Stimulated activated CD4-positive, alpha-beta T cell treated with anti-CD3 and anti-CD28 coated beads, Interleukin-1b, Interleukin-23, amount 100 ng/mL, for 24 hours (primary cell): ENCODE measurements around the gene SLC24A5.

Source experiments
- DNase-seq, 4 experiments: peaks; one replicate each; pipeline ENCODE4 v3.0.0-alpha.2; 2020; ENCODE audit warnings: low read depth in 4 of 4, low spot score in 1 of 4

Gene SLC24A5

DNA sequence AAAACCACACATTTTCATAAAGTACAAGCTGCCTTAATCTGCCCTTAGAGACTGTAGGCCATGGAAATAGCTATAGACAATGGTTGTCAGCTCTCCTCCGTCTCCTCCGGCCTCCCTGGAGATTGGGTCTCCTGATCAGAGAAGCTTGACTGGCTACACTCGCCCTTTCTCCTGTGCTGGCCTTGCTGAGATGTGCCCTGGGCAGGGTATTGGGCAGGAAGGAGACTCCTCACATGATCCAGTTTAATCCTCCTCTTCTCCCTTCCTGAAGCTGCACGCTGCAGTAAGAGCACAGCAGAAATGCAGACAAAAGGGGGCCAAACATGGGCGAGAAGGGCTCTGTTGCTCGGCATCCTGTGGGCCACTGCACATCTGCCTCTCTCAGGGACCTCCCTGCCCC lies at the start of gene SLC24A5:
Gene SLC24A5 (plus strand): TSS at position 246 of the 400 bp plus-strand sequence. CDS start 55 bp downstream, at position 301.
- no peak for DNase-seq

DNA sequence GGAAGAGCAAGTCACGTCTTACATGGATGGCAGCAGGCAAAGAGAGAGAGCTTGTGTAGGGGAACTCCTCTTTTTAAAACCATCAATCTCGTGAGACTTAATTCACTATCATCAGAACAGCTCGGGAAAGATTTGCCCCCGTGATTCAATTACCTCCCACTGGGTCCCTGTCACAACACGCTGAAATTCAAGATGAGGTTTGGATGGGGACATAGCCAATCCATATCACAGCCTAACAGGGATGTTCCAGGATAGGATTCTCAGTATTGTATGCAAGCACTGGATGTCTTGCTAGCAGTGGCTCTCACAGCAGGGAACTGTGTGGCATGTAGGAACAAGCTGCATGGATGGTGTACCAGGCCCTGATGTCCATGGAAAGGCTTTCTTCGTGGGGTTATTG lies 47.8 kb upstream of the SLC24A5 start:
- no peak for DNase-seq

DNA sequence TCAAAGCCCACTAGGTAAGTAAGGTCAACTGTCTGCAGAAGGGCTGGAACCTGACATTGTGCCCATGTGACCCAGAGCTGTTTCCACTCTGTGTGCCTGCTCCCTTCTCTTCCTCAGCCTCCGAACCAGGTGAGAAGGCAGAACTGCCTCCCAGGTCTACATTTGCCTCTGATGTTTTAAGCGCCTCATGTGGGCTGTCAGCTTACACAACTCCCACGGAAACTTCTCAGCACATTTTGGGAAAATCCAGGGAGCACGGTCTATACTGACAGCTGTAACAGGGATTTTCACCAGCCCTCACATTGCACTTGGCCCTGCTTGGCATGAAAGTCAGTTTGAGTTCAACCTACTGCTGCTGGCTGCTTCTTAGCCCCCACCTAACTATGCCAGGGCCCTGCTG lies 46.9 kb upstream of the SLC24A5 start:
- DNase-seq = no peak

DNA sequence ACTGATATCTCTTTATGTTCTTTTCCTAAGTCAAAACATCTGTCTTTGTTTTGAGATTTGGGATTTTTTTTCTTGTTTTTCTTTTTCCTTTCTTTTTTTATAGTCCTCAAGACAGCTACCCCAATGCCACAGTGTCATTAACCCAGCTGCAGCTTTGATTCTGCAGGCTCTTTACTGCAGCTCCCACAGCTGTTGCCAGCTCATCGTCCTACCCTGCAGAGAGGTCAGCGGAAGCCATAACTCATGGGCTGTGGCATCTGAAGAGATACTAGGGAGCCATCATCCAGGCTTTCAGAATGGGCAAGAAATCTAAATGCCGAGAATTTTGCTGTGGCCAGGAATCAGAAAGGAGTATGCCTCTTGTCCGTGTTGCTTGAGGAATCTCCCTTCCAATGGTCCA lies 44.3 kb upstream of the SLC24A5 start:
- DNase-seq = no peak

DNA sequence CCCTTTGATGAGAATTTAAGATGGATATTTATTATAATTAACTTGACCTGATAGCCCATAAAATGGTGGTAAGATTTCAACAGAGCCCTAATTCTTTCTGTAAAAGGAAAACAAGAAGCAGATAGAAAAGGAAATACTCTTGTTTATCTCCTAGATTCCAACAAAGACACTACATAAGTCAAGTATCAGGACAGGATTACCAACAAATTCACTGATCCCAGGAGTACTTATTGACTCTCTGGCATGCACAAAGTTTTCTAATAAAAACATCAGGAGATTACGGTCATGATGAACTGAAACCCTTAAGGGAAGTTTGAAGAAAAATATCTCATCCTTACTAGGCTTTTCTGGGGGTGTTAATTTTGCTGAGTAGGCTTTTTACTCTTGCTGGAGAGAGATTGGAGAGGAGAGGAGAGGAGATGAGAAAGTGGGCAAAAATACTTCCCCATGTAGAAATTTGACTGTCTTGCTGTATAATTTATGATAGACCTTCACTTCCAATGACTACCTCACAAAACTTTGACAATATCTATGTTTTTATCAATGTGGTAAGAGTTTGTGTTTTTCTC lies 43.1 kb upstream of the SLC24A5 start:
- DNase-seq = no peak

DNA sequence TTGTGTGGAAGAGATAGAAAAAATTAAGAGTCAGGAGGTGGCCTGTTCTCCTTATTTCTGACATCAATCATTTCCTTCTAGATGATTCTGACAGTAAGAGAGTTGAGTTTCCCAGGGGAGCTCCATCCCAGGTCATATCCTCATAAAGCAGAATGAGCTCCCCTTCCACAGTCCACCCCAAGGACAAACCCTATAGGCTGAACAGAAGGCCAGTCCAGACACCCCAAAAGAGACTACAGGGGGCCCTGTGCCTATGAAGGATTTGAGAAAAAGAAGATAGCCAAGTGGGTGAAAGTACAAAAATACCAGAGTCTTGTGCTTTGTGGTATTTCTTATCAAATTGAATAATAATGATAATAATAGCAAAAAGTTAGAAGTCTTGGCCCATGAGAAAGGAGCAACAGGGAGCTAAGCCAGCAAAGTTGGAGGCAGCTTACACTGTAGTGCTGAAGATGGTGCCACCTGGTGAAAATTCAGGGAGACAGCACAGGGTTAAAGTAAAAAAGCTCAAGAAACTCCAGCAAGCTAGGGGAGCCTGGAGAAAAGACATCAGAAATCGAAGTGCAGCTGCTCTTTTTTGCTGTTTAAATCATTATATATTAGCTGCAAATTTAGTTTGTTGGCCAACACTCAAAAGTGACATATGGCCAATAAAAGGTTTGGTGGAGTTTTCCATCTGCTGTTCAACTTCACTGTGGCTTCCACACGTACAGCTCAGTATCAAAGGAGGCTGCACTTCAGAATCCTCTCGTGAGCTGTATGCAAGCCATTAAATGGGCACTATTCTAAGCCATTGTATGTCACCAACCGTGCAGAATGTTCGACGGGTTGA lies 35.8 kb upstream of the SLC24A5 start:
- no peak for DNase-seq

DNA sequence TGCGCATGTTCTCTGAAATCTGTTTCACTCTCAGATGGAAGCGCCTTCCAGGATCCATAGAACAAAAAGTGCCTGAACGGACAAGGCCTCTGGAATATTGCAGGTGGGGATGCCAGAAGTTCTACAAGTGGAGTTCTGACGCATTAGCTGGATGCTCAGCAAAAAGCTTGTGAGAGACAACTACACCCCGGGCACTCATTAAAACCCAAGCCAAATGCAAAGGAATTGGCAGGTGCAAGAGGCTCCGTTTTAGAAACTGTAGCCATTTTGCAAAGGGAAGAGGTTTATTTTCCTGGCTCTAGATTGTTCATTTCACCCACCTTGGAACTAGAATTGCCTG lies 35.2 kb upstream of the SLC24A5 start:
- DNase-seq = no peak

DNA sequence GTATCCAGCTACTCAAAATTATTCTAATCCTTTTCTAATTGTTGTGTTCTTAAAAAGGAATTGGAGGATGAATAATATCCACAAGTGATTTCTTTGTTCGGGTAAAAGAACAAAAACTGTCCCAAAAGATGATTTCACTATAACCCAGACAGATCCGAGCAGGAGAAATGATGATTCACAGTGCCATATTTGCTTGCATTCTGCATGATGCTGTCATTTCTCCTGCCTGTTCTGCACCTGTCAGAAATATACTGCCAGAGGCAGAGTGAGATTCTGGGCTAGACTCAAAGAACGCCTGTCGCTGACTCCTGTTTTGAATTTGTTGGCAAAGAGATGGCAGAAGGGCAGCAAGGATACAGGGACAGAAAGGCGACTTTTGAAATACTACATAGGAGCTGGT lies 34.7 kb upstream of the SLC24A5 start:
- no peak for DNase-seq

DNA sequence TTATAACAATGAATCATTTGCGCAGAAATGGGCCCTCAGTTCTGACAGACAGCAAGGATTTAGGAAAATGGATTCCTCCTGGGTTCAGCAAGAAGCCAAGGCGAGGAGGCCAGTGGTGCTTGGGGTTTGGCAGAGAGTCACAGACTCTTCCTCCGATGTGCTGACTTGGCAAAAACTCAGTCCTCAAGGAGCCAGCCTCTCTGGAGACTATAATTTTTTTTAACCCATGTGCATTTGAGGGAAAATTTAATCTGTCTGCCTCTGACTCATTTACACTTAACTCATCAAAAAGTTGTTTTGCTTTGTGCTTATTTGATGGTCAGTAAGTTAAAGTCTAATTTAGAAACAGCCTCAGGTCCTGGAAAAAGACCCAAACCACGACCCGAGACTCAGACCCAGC lies 34.2 kb upstream of the SLC24A5 start:
- no peak for DNase-seq

DNA sequence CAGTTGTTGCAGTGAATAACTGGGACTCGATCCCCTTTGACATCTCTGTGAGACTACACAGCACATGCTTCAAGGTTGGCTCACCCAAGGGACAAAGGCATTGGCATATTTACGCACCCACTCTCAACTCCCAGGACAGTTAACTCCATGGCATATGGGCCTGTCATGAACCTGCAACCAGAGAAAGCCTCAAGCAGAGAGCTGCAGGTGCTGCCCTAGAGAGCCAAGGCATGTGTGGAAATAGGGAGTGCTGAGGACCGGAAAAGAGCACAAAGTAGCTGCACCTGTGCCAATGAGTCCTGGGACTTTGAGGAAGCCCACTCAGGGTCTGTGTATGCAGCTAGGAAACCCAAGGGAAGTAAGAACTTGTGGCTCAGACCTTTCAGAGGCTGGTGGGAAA lies 32.9 kb upstream of the SLC24A5 start:
- no peak for DNase-seq

DNA sequence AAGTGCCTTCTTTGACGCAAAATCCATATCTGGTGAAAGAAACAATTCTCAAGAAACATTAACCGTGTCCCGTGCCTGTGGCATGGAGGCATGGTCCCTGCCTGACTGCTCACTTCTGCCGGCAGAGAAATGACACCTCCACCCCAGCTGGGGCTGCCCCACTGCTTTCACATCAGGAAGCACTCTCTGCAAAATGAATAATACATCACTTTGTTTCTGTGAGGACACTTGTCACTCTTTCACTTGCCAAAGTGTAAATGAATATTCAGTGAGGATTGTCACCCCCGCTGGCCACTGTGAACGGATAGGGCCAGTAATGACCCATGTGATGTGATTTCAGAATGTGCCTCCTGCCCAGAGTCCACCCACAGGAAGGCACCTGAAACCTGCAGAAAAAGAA lies 31.1 kb upstream of the SLC24A5 start:
- DNase-seq = no peak

DNA sequence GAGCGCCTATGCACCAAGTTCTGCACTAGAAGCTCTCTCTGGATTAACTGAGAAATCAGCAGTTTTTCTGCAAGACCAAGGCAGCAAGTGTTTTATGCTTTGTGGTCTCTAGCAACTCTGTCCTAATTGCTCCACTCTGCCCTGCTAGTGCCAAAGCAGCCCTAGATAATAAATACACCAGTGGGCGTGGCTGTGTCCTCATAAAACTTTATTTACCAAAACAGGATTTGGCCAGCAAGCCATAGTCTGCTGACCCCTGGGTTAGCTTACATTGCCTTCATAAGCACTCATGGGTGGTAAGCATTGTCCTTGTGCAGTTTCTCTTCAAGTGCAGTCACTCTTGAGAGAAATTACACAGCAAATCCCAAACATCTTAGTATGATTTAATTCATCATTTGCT lies 30.7 kb upstream of the SLC24A5 start:
- DNase-seq = no peak

DNA sequence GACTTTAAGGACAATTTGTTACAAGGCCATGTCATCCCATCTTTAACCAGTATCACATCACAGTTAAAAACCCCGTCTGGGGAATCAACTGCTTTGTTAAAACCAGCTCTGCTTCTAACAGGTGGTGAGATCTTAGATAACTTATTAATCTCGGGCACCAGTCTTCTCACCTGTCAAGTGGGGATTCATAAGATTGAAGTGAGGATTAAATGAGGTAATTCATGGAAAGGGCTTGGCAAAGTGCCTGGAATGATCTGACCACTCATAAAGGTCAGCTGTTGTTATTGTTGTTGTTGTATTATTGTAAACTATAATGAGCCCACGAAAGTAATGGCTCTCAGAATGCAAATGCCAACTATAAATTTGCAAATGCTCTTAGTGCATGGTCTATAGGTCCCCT lies 30.1 kb upstream of the SLC24A5 start:
- no peak for DNase-seq

DNA sequence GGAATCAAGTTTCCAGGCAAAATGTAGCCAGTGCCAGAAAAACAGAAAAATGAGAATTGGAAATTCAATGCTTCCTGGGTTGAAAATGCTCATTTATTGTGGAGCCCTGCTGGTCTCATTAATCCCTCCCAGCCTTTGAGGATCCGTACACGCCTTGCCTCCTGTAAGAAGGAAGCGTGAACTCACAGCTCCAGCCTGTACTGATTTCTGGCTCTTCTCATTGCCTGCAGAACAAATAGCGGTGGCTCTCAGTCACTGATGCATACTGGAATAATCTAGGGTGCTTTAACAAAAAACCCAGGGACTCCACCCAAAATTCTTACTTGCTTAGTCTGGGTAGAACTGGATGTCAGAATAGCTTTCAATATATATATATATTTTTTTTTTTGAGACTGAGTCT lies 29.3 kb upstream of the SLC24A5 start:
- DNase-seq = no peak

DNA sequence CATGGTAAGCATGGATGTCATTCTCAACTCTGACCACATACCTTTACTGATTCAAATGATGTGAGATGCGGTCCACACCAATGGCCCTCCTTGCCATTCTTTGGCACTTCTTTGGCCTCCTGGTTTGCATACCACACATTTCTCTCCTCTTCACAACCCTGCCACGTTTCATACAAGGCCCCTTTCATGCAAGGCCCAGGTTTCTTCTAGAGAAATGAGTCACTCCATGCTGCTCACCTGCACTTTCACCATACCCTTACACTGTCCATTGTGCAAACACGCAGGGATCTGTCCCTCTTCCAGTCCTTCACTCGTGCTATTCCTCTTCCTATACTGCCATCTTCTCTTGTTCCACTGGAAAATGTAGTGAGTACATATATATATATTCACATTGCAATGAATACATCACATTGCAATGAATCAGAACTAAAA lies 24.4 kb upstream of the SLC24A5 start:
- no peak for DNase-seq

DNA sequence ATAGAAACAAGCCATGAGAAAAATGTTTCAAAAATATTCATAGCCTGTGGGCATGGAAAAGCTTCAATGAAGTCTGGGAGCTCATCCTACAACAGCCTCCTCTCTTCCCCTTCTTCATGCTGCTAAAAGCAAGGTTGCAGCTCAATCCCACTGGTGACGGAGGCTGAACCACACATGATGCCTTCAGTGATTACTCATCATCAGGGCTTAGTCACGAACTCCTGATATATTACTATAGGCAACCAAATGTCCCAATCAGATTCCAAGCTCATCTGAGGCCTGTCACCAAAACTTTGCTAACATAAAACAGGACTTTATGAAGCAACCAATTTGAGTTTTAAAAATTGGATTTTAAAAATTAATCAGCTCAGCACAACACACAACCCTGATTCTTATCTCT lies 24.0 kb upstream of the SLC24A5 start:
- DNase-seq = no peak

DNA sequence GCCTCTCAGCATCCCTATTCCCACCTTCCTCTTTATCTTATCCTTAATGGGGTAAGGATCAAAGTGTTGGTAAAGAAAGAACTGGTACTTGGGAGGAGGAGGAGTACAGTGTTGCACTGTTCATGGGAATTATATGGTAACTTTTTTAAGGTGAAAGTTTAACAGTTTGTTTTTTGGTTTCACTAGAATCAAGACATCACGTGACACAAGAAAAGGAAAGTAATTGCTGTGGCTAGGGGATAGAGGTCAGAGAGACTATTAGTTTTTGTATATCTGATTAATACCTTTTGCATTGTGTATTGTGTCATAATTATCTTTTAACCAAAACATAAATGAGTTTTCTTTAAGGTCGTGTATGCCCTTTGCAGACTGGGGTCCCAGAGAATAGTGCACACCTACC lies 23.5 kb upstream of the SLC24A5 start:
- no peak for DNase-seq

DNA sequence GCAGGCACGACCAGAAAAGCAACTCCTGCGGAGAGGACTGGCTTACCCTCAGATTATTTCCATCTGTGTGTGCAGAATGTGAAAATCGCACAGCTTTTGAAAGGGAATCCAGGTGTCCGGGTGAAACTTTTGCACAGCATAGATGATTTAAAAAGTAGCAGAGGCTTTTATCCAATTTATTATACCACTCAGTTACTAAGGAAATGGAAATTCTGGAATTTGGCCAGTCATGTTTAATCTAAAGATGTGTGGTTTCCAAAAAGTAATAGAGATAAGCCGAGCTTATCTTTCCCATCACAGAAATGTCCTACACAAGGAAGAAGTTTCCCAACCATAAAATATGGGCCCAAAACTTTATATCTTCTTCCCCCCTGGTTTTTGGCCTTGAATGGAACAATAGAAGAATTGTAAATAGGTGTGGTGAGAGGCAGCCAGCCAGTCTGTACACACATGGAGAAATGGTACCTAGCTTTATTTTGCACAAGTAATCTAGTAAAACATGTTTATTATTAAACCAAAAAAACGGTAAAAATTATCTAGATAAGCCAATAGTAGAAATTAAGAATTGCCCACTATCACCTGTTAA lies 19.3 kb upstream of the SLC24A5 start:
- DNase-seq = no peak

DNA sequence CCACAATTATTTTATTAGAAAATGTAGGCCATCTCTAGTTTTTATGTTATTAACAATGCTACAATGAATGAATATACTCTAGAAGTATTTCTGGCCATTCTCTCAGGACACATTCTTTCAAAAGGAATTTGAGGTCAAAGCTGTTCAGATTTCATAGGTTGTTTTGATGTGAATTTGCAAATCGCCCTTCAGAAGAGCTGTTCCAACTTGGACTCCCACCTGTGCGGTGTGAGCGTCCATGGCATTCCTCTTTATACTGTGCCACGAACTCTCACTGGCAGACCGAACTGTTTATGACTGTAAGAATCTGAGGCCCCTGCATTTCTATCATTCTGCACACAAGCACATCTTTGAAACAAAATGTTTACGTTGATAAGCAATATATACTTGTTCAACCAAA lies 18.6 kb upstream of the SLC24A5 start:
- no peak for DNase-seq

DNA sequence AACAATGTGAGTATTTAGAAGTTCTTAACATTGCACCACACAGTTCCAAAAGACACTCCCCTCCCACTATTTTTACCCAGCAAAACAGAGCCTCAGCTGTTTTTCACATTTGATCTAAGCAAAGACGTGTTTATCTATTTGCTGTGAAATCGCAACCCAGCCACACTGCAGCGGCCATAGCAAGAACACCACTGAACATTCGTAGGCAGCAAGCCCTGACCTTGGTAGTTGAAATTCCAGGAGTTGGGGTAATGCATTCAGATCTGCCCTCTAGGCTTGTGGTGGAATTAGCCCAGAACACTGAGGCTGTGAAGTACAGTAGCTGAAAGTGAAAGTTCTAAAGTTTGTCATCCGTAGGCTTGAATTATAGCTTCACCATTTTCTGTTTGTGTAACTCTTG lies 17.1 kb upstream of the SLC24A5 start:
- no peak for DNase-seq

DNA sequence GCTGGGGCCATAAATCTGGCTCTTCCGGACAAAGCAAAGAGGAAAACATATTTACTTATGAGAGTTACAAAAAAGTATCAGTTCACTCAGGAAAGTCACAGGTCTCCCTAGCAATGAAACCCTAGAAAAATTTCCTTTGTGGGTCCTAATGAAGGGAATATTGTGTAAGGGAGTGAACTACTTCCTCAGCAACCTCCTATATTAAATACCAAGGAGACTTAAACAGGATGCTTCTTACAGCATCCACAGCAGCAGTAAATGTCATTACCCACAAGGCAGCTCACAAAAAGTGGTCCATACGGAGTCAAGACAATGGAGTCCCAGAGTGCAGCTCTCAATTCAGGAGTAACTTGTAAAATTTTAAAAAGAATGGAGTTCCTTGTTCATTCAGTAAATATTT lies 14.9 kb upstream of the SLC24A5 start:
- no peak for DNase-seq

DNA sequence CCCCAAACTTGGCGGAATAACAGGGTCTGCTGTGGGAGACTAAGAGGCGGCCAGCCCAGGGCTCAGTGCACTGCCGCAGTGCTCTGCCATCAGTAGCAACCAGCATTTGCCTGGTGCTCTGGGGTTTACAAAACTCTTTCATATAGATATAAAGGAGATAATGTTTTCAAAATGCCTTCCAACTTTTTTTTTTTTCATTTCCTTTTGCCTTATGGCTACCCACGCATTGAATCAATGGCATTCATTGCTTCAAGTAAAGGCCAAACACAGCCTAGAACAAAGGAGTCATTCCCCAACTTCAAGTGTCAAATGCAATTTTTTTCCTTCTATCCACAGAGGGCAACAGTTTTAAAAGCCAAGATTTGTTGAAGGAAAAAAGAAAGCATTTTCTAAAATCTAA lies 11.6 kb upstream of the SLC24A5 start:
- DNase-seq = no peak
